ENCODE results near the gene PCBP3. TPM values are rescaled to one million over a fixed set of nuclear protein-coding genes. Genes with fewer than 3 reads are reported as not detected.

PCBP3 gene
- total RNA-seq, 1 experiment from 2014 or later, result not detected

DNA sequence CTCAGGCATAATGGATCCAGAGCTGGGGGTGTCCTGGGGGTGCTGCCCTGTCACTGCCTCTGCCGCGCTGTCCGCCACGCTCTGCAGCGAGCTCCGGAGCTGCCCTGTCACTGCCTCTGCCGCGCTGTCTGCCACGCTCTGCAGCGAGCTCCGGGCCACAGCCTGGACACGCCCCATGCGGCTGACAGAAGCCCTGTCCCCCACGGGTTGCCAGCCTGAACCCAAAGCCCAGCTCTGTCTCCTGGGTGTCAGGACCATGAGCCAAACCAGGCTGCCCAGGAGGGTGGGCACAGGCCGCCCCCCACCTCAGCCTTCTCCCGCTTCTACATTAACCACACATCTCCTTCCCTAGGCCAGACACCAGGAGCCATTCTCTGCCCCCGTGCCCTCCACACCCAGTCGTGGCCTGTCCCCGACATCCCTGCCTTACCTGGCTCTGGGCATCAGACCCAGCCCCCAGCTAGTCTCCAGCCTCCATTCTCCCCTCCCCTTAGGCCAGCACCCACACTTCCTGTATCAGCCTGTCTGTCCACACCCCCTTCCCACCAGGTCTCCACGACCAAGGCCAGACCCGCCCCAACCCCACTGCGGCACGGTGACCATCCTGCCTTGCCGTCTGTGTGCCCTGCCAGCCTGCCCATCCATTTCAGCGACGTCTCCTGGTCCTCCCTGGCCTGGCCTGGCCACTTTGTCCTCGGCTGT, 265.2 kb downstream of the PCBP3 start:
- DNase-seq (ENCODE audit: low spot score), result no peak

DNA sequence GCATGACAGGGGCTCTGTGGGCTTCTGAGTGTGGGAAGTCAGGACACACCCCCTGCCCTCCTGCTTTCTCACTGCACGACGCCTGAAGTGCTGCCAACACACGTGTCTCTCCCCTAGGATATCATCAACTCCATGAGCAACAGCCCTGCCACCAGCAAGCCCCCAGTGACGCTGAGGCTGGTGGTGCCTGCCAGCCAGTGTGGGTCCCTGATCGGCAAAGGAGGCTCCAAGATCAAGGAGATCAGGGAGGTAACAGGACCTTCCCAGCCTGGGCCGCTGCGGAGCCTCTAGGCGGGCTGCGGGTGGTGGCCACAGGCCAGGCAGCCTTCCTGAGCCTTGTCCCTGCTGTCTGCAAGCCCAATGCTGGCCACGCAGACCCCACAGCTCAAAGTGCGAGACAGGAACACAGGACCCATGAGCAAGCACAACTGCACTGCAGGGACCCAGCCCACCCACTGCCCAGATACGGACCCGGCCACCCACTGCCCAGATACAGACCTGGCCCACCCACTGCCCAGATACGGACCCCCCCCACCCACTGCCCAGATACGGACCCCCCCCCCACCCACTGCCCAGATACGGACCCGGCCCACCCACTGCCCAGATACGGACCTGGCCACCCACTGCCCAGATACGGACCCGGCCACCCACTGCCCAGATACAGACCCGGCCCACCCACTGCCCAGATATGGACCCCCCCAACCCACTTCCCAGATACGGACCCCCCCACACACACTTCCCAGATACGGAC, 265.9 kb downstream of the PCBP3 start:
- no peak for DNase-seq (ENCODE audit: low spot score)

DNA sequence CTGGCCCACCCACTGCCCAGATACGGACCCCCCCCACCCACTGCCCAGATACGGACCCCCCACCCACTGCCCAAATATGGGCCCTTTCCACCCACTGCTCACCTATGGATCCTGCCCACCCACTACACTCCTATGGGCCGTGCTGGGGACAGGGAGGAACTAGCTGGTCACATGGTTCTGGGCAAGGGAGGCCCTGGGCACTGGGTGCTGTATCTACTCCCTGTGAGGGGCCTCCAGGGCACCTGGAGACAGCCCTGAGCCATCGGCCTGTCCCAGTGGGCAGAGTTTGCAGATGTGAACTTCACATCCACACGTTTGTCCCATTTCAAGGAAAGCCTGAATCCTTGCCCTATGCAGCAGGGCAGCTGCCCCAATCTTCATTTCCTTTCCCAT, 266.6 kb downstream of the PCBP3 start:
- DNase-seq (ENCODE audit: low spot score), result no peak

DNA sequence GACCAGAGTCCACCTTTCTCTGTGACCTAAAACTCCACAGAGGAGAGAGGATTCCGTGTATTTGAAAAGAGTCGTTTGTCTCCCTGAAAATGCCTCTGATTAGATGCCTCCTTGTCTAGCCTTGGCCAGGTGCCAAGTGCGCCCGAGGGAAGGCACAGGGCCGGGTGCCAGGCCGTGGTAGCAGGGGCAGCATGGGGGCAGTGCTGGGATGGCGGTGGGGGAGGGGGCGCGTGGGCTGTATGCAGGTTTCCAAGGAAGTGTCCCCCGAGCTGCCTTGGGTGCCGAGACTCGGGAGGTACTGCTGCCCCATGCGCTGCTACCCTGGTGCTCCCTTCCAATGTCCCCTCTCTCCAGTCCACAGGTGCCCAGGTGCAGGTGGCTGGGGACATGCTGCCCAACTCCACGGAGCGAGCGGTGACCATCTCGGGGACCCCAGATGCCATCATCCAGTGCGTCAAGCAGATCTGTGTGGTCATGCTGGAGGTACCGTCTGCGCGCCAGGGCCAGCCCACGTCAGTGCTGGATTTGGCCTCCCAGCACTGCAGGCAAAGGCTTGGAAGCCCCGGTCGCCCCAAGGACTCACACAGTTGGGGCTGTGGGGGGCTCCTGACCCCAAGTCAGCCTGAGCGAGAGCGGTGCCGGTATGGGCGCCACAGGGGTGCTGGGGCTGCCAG, 267.2 kb downstream of the PCBP3 start:
- DNase-seq (ENCODE audit: low spot score), result no peak

DNA sequence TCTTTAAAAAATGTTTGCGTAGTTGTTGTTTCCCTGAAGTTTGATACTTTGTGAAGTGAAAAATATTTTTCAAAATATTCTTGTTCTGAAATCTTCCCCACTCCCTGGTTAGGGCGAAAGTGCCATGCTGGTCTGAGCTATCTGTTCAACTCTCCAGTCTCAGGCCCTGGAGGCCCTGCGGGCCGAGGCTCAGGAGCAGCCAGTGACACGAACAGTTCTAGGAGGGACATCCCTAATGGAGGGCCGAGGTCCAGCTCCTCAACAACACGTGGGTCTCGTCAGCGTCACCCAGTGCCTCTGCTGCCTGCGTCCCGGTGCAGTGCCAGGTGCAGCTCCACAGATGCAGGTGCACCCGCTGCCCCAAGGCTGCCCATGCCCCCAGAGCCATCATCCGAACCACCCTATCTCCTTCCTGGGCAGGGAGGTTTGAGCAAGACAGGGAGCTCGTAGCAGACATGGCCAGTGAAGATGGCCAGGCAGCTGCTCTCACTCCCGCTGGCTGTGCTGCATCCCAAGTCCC, 268.3 kb downstream of the PCBP3 start:
- no peak for DNase-seq (ENCODE audit: low spot score)

DNA sequence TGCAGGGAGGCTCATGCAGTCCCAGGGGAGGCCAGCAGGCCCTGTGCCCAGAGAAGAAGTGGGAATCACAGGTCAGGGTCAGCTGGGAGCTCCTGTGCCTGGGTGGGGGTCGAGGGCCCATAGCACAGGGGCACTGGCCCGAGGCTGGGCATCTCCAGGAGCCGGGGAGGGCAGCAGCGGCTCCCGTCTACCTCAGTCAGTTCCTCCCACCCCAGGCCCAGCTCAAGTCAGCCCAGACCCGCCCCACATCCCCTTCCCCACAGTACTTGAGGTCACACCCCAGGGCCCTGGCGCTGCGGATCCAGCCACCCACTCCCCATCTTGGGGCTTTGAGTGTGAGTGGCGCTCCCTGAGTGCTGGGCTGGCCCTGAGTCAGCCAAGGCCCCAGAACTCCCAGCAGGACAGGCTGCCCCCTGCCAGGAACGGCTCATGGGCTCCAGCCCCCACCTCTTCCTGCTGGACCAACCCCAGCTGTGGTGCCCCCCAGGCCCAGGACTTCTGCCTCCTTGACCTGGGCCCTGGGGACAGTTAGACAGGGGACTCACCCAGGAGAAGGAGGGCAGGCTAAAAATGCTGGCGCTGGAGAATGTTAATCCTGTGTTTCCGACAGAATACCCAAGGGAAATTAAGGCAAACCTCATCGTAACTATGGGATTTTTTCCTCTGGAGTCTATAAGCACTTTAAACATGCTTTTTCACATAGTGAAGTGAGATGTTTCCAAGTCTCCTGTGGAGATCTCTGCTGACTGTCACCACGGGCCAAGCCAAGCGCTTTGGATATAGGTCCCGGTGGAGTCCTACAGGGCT, 269.3 kb downstream of the PCBP3 start:
- DNase-seq (ENCODE audit: low spot score), result no peak

DNA sequence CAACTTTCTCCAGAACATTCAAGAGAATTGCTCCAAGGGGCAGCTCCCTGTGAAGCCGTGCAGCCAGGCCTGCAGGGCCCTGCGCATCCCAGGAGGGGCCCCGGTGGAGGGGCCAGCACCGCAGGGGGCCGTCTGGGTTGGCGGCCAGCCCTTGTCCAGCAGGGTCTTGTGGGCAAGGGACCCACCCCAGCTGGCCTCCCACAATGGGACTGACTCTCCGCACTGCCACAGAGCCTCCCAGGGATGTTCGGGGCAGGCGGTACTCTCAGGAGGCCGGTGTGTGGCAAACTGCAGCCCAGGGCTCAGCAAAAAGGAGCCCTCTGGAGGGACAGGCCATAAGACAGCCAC, 269.9 kb downstream of the PCBP3 start:
- no peak for DNase-seq (ENCODE audit: low spot score)

DNA sequence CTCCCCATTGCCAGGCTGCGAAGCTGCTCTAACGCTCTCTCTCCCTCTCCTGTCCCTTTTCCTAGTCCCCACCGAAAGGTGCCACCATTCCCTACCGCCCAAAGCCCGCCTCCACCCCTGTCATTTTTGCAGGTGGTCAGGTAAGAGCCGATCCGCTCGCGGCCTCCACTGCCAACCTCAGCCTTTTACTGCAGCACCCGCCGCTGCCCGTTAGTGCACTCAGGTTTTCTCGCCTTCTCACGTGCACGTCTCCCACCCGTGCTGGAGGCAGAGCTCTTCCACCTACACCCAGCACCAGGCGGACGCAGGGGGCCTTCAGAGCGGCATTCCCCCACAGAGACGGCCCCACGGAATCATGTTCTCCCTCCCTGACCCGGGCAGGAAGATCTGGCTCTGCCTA, 270.4 kb downstream of the PCBP3 start:
- DNase-seq (ENCODE audit: low spot score), result no peak

DNA sequence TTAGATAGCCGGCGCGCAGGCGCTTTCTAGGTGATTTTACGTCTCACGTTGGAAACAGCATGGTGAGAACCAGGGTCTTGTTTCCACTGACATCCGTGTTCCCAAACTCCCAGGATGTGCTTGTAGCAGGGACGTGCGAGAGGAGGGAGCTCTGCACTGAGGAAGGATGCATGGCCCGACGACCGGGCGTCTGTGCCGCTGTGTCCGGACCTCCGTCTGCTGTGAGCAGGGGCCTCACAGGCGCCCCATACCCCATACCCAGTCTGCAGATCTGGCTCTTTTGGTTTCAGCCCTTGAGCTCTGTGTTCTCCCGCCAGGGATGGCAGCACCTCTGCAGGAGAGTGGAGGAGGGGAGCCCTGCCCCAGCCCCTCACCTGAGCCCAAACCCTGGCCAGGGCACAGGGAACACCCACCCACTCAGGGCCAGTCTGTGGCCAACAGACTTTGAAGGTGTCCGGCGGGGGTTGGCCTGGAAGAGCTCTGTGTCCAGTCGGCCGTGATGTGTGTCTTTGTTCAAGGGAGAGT, 270.9 kb downstream of the PCBP3 start:
- no peak for DNase-seq (ENCODE audit: low spot score)

DNA sequence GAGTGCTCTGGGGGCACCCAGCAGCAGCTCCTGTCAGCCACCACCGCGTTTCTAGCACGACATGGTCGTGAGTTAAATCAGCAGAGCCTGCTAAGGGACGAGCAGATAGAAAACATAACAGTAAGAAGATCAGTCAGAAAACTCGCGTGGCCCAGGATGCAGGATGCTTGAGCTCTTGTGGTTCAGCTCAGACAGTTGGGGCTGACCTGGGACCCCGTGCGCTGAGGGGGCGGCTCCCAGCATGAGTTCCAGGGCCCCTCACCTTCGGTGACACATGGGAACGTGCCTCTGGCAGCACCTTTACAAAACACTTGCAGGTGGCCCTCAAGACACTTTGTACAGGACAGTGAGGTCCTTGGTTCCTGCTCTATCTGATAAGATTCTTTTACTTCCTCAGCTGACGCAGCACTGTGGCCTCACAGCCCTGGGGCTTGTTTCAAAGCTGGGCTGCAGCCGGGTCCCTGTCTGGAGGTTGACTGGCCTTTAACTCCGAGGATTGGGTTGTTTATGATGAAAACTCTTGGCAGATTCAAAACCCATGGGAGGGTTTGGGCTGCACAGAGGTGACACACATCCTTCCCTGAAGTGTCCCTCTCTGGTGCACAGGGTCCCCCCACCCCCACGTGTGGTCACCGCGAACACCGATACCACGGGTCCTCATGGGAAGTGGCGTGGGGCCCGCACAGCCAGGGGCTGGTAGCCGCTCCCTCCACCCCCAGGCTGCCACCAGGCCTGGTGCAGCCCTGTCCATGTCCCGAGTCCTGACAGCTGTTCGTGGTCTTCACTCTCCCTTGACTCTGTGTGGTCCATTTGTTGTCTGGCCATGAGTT, 272.7 kb downstream of the PCBP3 start:
- DNase-seq (ENCODE audit: low spot score), result no peak

DNA sequence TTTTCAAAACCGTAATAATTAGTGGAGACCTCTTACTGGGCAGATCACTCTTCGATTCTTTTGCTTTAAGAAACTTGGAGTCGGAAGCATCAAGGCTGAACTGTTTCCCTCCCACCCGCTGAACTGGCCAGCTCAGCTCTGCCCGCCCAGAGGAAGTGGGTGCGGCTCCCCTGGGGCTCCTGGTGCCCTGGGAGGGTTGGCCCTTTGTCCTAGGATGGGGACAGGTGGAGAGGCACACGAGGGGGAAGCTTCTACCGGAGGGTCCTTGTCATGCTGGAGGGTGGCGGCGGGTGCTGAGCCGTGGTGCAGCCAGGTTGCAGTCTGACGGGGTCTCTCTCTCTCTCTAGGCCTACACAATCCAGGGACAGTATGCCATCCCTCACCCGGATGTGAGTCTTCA, 273.7 kb downstream of the PCBP3 start:
- DNase-seq (ENCODE audit: low spot score), result no peak

DNA sequence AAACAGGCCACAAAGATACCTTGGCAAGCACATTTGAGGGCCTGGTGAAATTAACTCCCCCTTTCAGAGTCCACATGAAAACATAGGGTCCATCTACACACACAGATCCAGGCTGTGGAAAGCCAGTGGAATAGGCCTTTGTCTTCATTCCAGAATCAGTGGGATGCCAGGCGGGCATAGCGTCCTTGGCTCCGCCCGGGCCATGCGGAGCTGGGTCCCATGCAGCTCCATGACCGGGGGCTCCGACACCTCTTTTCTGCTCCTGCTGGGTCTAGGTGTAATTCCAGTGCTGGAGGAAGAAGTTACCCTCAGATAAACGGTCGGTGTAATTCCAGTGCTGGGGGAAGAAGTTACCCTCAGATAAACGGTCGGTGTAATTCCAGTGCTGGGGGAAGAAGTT, 274.5 kb downstream of the PCBP3 start:
- DNase-seq (ENCODE audit: low spot score), result no peak

DNA sequence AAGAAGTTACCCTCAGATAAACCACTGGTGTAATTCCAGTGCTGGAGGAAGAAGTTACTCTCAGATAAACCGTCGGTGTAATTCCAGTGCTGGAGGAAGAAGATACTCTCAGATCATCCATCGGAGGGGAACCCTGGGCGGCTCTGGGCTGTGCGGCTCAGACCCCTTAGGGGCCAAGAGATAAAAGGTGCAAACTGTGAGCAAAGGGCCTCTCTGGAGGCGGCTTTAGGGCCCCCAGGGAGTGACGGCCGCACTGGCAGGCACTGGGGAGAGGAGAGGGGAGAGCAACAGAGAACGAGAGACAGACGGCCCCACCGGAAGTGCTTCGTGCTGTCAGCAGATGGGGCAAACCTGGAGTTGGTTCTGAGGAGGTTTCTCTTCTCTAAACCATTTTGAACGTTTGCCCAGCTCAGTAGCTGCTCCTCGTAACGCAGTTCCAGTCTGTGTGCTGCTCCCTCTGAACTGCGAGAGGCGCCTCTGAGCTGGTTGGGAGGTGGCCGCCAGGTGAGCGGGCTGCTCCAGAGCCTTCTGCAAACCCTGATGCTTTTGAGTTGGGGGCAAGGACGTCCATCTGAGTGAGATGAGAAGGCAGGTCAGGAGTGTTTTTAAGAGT, 275.4 kb downstream of the PCBP3 start:
- no peak for DNase-seq (ENCODE audit: low spot score)

DNA sequence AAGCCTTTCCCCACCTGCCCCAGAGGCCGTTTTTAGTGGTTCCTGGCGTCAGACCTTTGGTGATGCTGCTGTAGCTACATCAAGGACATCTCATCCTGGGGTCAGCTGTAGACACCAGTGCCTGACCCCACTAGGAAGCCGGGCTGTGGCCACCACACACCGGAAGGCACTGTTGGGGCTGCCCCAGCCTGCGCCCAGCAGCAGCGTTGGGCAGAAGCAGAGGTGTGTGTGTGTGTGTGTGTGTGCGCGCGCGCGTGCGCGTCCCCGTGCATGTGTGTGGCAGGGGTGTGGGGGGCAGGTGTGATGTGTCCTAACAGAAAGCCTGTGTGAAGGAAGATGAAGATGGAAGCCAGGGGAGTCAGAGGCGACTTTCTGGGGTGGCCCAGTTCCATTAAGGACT, 276.1 kb downstream of the PCBP3 start:
- no peak for DNase-seq (ENCODE audit: low spot score)

DNA sequence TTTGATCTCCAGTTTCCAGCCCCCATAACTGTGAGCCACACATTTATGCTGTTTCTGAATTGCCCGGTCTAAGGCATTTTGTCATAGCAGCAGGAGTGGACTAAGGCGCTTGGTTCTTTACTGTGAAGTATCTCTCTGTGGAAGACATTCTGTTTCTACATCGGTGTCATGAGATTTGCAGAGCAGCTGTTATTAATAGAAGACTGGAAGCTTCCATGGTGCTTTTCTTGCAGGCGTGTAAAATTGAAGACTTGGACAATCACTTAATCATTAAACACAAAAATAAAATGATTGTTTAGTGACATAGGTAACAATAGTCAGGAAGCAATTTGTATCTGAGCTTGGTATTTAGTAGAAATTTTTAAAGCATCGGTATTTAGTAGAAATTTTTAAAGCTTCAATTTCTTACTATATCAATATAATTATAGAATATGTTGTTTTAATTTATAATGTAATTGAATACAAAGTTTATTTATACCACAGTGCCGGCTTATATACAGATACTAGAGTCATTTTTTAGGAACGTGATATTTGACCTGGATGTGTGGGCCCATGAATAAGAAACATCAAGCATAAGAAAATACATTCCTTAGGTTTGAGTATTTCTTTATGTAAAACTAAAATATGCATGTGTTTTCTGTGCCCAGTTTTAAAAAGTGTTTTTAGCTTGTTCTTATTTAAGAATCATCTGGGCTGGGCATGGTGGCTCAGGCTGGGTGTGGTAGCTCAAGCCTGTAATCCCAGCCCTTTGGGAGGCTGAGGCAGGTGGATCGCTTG, 277.5 kb downstream of the PCBP3 start:
- no peak for DNase-seq (ENCODE audit: low spot score)

DNA sequence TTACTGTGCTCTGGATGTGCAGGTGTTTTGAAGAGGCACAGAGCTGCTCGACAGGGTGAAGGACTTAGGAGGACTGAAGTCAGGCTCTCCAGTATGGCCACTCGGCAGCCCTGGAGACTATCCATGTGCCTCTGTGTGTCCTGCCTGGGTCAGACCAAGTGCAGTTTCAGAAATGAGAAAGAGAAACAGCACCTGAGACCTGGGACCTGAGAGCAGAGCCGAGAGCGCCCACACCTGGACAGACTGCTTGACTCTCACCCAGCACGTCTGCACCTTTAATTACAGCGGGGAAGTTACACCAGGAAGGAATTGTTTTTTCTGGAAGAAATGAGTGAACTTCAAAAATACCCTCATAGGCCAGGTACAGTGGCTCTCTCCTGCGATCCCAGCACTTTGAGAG, 278.4 kb downstream of the PCBP3 start:
- no peak for DNase-seq (ENCODE audit: low spot score)

DNA sequence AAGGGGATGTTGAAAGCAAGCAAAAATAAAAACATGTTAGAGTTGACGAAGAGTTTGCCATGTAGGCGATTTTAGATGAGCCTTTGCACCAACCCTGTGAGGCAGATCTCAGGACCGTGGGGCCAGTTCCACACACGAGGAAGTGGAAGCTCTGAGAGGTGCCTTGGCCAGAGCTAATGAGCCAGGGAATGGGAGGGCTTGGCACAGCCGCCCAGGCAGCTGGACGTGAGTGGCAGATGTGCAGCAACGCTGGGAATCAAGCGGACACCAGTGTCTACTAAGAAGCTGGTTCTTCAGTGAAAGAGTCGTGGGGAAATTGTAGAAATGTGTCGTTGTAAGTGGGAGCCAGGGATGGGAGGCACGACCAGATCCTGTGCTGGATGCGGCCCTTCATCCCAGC, 279.1 kb downstream of the PCBP3 start:
- DNase-seq (ENCODE audit: low spot score), result no peak

DNA sequence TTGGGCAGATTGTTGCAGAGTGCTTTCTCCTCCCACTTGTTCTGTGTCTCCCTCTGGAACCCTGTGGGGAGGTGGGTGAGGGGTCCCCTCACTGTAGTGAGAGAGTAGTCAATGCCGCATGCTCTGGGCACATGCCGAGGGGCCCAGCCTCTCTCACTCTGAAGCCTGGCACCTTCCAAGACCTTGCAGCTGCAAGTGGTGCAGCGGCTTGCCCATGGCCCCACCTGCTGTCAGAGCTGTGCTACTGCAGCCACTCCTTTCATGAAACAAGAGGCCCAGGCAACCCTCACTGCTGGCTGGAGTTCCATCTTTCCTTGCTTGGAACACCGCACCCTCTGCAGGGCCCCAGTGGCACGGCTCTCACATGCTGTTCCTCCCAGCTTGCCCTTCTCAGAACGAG, 279.6 kb downstream of the PCBP3 start:
- peak; percentile 15 for DNase-seq (ENCODE audit: low spot score)

DNA sequence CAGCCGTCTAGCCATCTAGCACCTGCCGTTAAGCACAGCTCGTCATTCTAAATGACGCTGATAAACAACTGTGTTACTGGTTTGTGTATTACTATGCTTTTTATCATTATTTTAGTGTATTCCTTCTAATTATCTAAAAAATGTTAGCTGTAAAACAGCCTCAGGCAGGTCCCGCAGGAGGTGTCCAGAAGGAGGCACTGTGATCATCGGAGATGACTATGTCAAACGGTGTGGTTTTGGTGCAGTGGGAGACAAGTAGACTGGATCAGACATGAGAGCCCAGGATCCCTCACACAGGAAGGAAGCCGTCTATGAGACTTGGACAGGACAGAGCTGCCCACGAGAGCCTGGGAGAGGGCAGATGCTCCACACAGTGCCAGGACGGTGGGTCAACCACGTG, 282.8 kb downstream of the PCBP3 start:
- DNase-seq (ENCODE audit: low spot score), result no peak

DNA sequence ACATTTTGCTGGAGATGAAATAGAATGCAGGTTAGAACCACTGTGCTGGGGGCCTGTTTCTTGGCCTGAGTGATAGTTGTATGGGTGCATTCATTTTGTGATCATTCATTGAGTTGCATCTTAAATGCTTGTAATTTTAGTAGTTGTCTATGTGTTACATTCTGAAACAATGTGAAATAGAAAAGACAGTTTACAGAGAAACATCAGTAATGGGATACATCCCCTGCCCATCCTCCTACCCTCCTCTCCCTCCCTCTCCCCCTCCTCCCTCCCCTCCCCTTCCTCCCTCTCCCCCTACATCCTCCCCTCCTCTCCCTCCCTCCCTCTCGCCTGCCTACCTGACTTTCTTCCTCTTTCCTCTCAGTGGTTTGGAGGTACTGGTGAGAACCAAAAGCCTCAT, 283.5 kb downstream of the PCBP3 start:
- no peak for DNase-seq (ENCODE audit: low spot score)
